Stimulated activated CD8-positive, alpha-beta memory T cell treated with anti-CD3 and anti-CD28 coated beads, Interleukin-4, amount 100 ng/mL, for 4 hours (primary cell): Measurements from ENCODE around the gene FAIM2.
"Not testable (repeated sequence)": the region's sequence is repeated elsewhere in the genome, so short reads cannot be mapped to it uniquely, and the experiment has no call there.

Experiments
- DNase-seq, 2 donors: peaks; one replicate each; pipeline ENCODE4 v3.0.0-alpha.2; 2020; ENCODE audit warnings: low read depth in 2 of 2, low spot score in 1 of 2

Gene FAIM2

DNA sequence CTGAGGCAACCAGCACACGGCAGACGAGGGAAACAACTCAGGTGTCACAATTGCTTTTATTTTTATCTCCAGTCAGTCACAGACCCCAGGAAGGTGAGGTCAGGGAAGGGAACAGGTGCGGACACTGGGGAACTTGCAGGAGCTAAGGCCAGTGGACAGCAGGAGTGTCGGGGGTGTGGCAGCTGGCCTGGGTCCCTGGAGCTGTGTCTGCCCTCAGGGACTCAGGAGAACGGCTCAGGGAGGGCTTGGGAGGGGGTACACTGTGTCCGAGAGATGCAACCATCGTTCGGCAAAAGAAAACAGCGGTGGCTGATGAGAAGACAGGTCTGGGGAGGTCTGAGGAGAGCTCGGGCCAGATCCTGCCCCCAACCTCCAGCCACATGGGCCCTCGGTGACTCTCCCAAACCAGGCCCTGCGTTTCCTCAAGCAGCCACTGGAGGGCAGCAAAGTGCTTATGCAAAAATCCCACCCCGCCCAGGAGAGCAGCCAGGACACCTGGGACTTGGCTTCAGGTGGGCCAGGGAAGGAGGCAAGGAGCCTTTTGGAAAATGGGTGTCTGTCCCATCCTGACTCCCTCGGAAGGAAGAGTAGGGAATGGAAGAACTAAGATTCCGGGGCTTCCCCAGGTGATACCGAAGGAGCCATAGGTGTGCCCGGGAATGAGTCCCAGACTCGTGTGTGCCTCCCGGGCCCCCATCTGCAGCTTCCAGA, 36.7 kb downstream of the FAIM2 start:
- DNase-seq = peak; percentile 38 to 61

DNA sequence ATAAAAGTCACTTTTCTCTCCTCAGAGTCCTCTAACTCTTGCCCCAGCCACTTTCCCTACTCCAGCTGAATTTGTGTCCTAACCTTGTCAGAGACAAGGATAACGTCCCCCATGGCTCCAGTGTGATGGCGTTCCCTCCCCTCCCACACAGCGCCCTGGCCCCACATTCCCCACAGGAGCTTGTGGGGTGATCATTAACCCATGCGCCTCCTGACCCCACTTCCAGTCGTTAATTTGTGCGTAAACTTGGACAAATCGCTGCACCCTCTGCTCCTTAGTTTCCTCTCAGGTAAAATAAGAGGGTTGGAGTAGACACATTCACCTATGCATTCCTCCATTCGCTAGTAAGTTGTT, 37.9 kb downstream of the FAIM2 start:
- DNase-seq = no peak

GRCh38 chr12:49865109-49865781, 38.5 kb downstream of the FAIM2 start:
- no peak for DNase-seq

- DNase-seq = no peak
These were observed 39.0 kb downstream of the FAIM2 start for GRCh38 chr12:49864798-49865090.

GRCh38 chr12:49863946-49864797, 39.5 kb downstream of the FAIM2 start:
- no peak for DNase-seq

- DNase-seq = not testable (repeated sequence)
These were observed 42.8 kb downstream of the FAIM2 start for GRCh38 chr12:49860921-49861320.

GRCh38 chr12:49855890-49856289, 47.8 kb downstream of the FAIM2 start:
- not testable (repeated sequence) for DNase-seq

DNA sequence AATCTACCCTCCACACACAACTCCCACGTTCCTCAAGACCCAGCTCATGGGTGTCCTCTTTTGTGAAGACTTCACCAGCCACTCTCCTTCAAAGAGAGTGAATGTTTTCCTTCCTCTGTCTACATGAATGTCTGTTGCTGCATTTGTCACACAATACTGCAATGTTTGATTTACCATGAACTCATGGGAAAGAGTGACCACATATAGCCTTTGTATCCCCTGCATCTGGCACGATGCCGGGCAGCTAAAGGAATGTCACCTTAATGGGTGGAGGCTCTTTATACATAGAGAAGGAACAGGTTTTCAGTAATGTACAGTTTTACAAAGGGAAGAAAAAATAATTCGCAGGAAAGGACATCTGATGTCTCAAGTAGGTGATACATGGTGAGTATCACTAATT, 48.7 kb downstream of the FAIM2 start:
- no peak for DNase-seq

GRCh38 chr12:49853671-49854070, 50.0 kb downstream of the FAIM2 start:
- DNase-seq = no peak

GRCh38 chr12:49847161-49847560, 56.5 kb downstream of the FAIM2 start:
- no peak for DNase-seq

GRCh38 chr12:49846032-49846431, 57.7 kb downstream of the FAIM2 start:
- no peak for DNase-seq

DNA sequence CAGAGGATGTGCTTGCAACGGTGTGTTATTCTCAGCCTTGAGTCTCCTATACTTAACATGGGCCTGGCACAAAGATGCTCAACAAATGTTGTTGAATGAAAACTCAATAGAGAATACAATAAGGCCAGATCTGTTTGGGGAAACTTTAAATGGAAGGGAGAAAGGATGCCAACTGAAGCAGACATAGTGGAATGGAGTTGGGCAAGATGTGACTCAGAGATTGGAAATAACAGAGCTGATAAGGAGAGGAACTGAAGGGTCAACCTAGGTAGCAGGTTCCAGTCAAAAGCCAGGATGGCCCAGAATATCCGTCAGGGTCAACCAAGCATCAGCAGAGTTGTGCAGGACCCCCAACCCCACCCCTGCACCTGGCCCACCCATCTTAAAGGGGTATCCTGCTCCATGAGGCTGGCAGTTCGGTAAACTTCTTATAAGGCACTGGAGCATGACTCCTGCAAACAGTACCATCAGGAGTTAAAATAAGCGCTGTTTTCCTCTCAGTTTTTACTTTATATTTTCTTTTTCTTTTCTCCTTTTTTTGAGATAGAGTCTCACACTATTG, 59.7 kb downstream of the FAIM2 start:
- no peak for DNase-seq

GRCh38 chr12:49843411-49843810, 60.3 kb downstream of the FAIM2 start:
- DNase-seq = no peak

- peak; percentile 85 to 87 for DNase-seq
These were observed 61.0 kb downstream of the FAIM2 start, which contains the start of gene BCDIN3D for GRCh38 chr12:49842519-49843352. TSS of gene BCDIN3D (minus strand) at chr12:49843106. CDS start at chr12:49843087, 19 bp downstream.

DNA sequence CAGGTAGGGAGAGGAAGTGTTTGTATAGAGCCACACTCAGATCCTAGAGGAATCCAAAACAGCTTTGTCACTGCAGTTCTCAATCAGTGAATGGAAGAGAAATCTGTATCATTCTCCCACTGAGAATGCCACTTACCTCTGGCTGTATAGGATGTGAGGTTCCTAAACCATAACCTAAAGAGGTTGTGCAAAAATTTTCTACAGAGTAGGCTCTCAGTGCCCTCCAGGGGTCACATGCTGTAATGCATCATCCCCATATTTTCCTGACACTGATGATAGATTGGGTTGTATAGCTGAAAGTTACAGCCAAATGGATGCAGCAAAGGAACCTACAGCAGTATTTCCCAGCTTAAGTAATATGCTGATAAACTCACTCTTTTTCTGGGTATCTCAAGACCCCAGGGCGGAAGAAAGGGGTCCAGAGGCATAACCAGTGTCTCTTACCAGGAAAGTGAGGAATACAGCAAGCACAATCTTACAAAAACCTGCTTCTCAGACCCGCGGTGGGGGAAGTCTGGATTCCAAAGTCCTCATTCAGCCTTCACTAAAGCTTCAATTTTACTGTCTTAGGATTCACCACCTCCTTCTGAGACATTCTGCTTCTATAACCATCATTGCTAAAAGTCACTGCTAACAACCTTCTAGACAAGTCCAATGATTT, 64.6 kb downstream of the FAIM2 start:
- no peak for DNase-seq

DNA sequence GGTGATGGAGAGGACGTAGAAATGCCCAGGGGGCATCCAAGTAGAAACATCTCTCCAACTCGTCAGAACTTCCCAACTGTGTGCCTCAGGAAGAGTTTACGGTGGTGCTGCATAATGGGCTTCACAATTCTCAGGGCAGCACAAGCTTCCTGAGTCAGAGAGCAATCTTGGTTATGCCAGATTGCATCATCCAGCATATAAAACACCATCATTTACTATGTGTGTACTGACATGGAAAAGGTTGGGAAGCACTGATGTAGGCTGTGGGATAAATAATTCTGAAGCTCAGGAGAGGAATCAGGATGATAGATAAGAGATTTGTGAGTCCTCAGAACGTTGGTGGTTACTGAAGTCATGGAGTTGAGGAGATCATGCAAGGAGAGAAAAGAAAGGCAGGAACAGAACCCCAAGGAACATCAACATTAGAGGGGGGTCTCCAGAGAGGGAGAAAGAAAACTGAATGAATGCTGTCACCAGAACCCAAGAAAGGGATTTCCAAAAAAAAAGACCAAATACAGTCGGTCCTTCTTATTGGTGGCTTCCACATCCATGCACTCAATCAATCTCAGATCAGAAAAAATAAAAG, 70.8 kb downstream of the FAIM2 start:
- DNase-seq = no peak

DNA sequence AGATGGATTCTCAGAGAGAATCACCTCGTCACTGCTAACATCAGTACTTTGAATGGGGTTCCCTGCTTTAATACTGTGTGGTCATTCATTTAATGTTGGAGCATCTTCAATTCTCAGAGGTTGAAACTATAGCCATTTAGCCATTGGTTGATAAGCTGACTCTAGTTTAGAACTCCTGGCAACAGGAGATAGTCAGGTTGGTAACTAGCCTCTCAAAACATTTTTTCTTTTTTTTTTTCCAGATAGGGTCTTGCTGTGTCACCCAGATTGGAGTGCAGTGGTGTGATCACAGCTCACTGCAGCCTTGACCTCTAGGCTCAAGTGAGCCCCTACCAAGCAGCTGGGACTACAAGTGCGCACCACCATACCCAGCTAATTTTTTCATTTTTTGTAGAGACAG, 72.0 kb downstream of the FAIM2 start:
- DNase-seq = no peak

- peak; percentile 86 for DNase-seq
These were observed 75.3 kb downstream of the FAIM2 start, which contains the start of gene NCKAP5L for GRCh38 chr12:49828133-49829091. TSS of gene NCKAP5L (minus strand) at chr12:49828413. CDS start at chr12:49804044, 24,369 bp downstream.
